Chondrocyte (in vitro differentiated cells): ENCODE results near the gene PPP6R1. TPM values are rescaled to one million over a fixed set of nuclear protein-coding genes. Genes with fewer than 3 reads are reported as not detected.

Experiments
- DNase-seq: peaks from one replicate; pipeline ENCODE4 v3.0.0; 2021; ENCODE audit warnings: mixed read lengths, low spot score
- H3K27ac Mint-ChIP-seq: one replicate; pipeline ENCODE4 v1.8.0; 2021; ENCODE audit warnings: mild to moderate bottlenecking, moderate library complexity, mixed read lengths; ENCODE audit not compliant: unreplicated experiment
- H3K27me3 Mint-ChIP-seq: 2 replicates; pipeline ENCODE4 v1.8.0; 2021; ENCODE audit warnings: low read depth, mixed read lengths
- H3K36me3 Mint-ChIP-seq: 2 replicates; pipeline ENCODE4 v1.8.0; 2021; ENCODE audit warnings: low read depth, mixed read lengths
- H3K4me1 Mint-ChIP-seq: 2 replicates; pipeline ENCODE4 v1.8.0; 2021; ENCODE audit warnings: low read depth, mild to moderate bottlenecking, mixed read lengths
- H3K4me3 Mint-ChIP-seq: one replicate; pipeline ENCODE4 v1.8.0; 2021; ENCODE audit warnings: mild to moderate bottlenecking, moderate library complexity, mixed read lengths; ENCODE audit not compliant: unreplicated experiment
- H3K9me3 Mint-ChIP-seq: 2 replicates; pipeline ENCODE4 v1.8.0; 2021; ENCODE audit warnings: low read depth, mixed read lengths
- CTCF ChIP-seq: fragments of 200-600 bp; sonication (generic); IDR thresholded peaks from 2 replicates; pipeline ENCODE4 v1.5.0; 2021; ENCODE audit warnings: antibody characterized with exemption, mild to moderate bottlenecking, moderate library complexity
- total RNA-seq: library from RNA; stranded (reverse); gene quantifications from 3 replicates; pipeline ENCODE4 v1.2.1, GENCODE V29; 2021

PPP6R1 gene
- total RNA-seq, 1 donor from 2014 or later: 49.9 TPM

GRCh38 chr19:55266840-55267239 is 8.0 kb upstream of the PPP6R1 start:
- Mint-ChIP-seq H3K27ac (no peak overlapping the region), H3K9me3 (peaks cover 6% of the 10 kb centered on the region), H3K4me1 (no peaks in the 10 kb centered on the region), H3K36me3 (peaks cover 6% of the 10 kb centered on the region), H3K27me3 (no peaks in the 10 kb centered on the region), H3K4me3 (no peak overlapping the region)
- TF ChIP-seq CTCF: no peak
- no peak for DNase-seq

- no peak for DNase-seq
- H3K9me3 Mint-ChIP-seq: peaks cover 6% of the 10 kb centered on the region
- no peaks in the 10 kb centered on the region for H3K27me3 Mint-ChIP-seq
- TF ChIP-seq CTCF: no peak
- no peak overlapping the region for H3K27ac Mint-ChIP-seq
- H3K4me3 Mint-ChIP-seq: no peak overlapping the region
- H3K4me1 Mint-ChIP-seq: no peaks in the 10 kb centered on the region
- H3K36me3 Mint-ChIP-seq: peaks cover 6% of the 10 kb centered on the region
Observed at GRCh38 chr19:55266404-55266803, 7.6 kb upstream of the PPP6R1 start.

- no peak for TF ChIP-seq CTCF
- H3K4me3 Mint-ChIP-seq: no peak overlapping the region
- peak; percentile 88 for DNase-seq
- H3K27me3 Mint-ChIP-seq: no peaks in the 10 kb centered on the region
- H3K9me3 Mint-ChIP-seq: peaks cover 6% of the 10 kb centered on the region
- peaks cover 6% of the 10 kb centered on the region for H3K36me3 Mint-ChIP-seq
- no peak overlapping the region for H3K27ac Mint-ChIP-seq
- H3K4me1 Mint-ChIP-seq: no peaks in the 10 kb centered on the region
Observed at GRCh38 chr19:55265723-55266386, 7.0 kb upstream of the PPP6R1 start.

- peaks cover 6% of the 10 kb centered on the region for H3K9me3 Mint-ChIP-seq
- H3K27ac Mint-ChIP-seq: no peak overlapping the region
- TF ChIP-seq CTCF: no peak
- peak; percentile 67 for DNase-seq
- H3K4me3 Mint-ChIP-seq: no peak overlapping the region
- peaks cover 3% of the 10 kb centered on the region for H3K4me1 Mint-ChIP-seq
- peaks cover 6% of the 10 kb centered on the region for H3K36me3 Mint-ChIP-seq
- H3K27me3 Mint-ChIP-seq: no peaks in the 10 kb centered on the region
Observed at GRCh38 chr19:55265173-55265572, 6.4 kb upstream of the PPP6R1 start.

GRCh38 chr19:55264531-55264930 is 5.7 kb upstream of the PPP6R1 start:
- Mint-ChIP-seq H3K27ac (no peak overlapping the region), H3K27me3 (no peaks in the 10 kb centered on the region), H3K4me1 (peaks cover 8% of the 10 kb centered on the region), H3K9me3 (peaks cover 6% of the 10 kb centered on the region), H3K36me3 (peaks cover 6% of the 10 kb centered on the region), H3K4me3 (no peak overlapping the region)
- DNase-seq: no peak
- no peak for TF ChIP-seq CTCF
